GM19324 (cell line): ENCODE measurements around the gene GON4L.
"Not testable (repeated sequence)": the region's sequence is repeated elsewhere in the genome, so short reads cannot be mapped to it uniquely, and the experiment has no call there.

Source experiments
- ATAC-seq: cut with Tn5 transposase; IDR thresholded peaks from one replicate; pipeline ENCODE4 v1.9.1; 2021; ENCODE audit warnings: mild to moderate bottlenecking, moderate library complexity; ENCODE audit not compliant: unreplicated experiment, low FRiP score

GON4L gene

GRCh38 chr1:155872527-155872926 is 15.5 kb upstream of the GON4L start:
- no peak for ATAC-seq

- ATAC-seq: no peak
Observed at GRCh38 chr1:155871390-155871789, 14.4 kb upstream of the GON4L start.

- no peak for ATAC-seq
Observed at GRCh38 chr1:155867766-155868165, 10.8 kb upstream of the GON4L start.

- ATAC-seq: no peak
Observed at GRCh38 chr1:155864393-155864792, 7.4 kb upstream of the GON4L start.

GRCh38 chr1:155861896-155862295 is 4.9 kb upstream of the GON4L start:
- no peak for ATAC-seq

- ATAC-seq: no peak
Observed at GRCh38 chr1:155860970-155861510, 4.0 kb upstream of the GON4L start.

GRCh38 chr1:155859881-155860871 is 3.2 kb upstream of the GON4L start:
- ATAC-seq: peak; percentile 5

GRCh38 chr1:155859234-155859829 is 2.3 kb upstream of the GON4L start, which contains the start of gene SYT11:
SYT11 (plus strand) TSS chr1:155859567; CDS start chr1:155859762, 195 bp downstream.
- peak; percentile 67 for ATAC-seq

GRCh38 chr1:155858800-155859233 is 1.8 kb upstream of the GON4L start:
- ATAC-seq: peak; percentile 9

GRCh38 chr1:155856257-155856974 is 598 bp downstream of the GON4L start:
- ATAC-seq: no peak

- no peak for ATAC-seq
Observed at GRCh38 chr1:155850345-155850744, 6.7 kb downstream of the GON4L start.

- ATAC-seq: no peak
Observed at GRCh38 chr1:155847823-155848529, 9.0 kb downstream of the GON4L start.

GRCh38 chr1:155844860-155845421 is 12.1 kb downstream of the GON4L start:
- no peak for ATAC-seq

- ATAC-seq: no peak
Observed at GRCh38 chr1:155840386-155840785, 16.6 kb downstream of the GON4L start.

GRCh38 chr1:155835548-155835947 is 21.5 kb downstream of the GON4L start:
- no peak for ATAC-seq

- ATAC-seq: not testable (repeated sequence)
Observed at GRCh38 chr1:155834927-155835399, 22.1 kb downstream of the GON4L start.

GRCh38 chr1:155834296-155834926 is 22.6 kb downstream of the GON4L start:
- no peak for ATAC-seq

- ATAC-seq: no peak
Observed at GRCh38 chr1:155833665-155834295, 23.2 kb downstream of the GON4L start.
